ENCODE results near the gene DR1.
"Not testable (repeated sequence)": the region's sequence is repeated elsewhere in the genome, so short reads cannot be mapped to it uniquely, and the experiment has no call there.

DR1 gene

GRCh38 chr1:93344484-93344883 is 1.2 kb upstream of the DR1 start:
- DNase-seq: no peak

- no peak for DNase-seq
Measured at GRCh38 chr1:93344886-93345632, 648 bp upstream of the DR1 start.

DNA sequence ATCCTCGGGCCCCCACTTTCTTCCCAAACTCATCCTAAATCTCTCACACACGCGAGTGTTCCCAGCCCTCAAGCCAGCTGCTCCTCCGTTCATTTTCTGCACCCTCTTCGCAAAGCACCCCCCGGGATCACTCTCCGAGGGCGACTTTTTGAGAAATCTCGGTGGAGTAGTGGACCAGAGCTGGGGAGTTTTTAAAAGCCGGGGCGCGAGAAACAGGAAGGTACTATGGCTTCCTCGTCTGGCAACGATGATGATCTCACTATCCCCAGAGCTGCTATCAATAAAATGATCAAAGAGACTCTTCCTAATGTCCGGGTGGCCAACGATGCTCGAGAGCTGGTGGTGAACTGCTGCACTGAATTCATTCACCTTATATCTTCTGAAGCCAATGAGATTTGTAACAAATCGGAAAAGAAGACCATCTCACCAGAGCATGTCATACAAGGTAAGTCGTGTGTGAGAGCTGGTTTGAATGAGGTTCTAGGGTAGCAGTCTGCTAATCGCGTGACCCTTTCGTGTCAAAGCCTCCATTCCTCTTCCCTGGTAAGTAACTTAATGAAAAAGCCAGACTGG is 800 bp downstream of the DR1 start:
- no peak for DNase-seq

- no peak for DNase-seq
Measured at GRCh38 chr1:93347334-93347899, 1.7 kb downstream of the DR1 start.

DNA sequence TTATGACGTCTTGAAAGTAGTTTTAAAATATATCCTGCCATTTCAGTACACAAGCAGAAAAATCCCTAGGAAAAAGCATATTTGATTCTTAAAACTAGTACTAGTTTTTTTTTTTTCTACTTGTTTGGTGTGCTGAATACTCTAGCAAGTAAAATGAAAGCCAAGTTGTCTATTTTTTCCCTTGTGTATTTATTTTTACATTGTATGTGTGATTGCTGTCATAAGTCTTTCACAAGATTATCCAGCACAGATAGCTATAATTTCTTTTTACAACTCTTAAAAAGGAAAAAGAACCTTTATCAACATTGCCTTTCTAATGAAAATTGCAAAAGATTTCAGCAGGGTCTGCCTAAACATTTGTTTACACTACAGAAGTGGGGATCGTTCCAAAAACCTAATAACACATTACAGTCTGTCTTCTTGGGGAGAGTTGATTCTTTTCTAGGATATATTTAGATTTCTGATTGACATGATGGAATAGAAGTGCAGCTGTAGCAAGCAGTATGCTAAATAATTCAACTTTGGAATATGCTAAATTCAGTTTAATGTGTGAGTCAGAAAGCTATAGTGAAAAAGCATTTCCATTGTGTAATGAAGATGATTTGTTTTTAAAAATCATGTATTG is 2.5 kb downstream of the DR1 start:
- DNase-seq: peak; percentile 6

DNA sequence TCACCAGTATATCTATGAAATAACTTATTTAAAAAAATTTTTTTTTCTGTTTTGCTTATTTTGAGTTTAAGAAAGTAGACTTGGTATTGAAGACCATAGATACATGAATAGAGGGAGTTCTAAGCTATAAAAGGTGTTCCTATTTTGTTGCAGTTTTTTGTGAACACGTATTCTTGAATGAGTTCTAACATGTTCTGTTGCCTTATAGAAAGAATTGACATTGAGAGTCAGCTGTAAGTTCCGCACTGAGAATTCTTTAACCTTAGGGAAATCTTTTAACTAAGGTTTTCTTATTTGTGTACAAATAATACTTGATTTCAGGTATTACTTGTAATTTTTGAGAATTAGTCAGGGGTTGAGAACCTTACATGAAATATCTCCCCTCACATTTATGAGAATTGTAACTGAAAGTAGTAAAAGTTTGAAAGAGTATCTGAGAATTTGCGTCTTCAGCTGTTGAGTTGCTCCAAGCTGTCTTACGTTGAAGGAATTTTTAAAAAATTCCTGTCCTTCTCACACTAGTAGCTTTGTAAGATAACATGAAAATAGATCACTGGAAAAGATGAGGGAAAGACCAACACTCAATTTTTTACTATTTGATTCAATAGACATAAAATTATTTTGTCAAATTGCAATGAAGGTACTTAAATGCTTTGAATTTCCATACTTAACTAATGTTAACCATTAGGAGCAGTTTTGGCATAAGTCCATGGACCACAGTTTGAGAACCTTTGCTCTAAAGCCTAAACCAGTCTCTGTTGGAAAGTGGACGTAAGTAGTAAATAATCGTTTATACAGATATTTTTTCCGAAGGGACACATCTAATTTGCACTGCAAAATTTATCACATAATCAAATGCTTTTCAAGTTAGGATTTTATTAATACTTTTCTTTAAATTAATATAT is 3.8 kb downstream of the DR1 start:
- no peak for DNase-seq

GRCh38 chr1:93350322-93350721 is 4.6 kb downstream of the DR1 start:
- no peak for DNase-seq

- DNase-seq: no peak
Measured at GRCh38 chr1:93350875-93351274, 5.2 kb downstream of the DR1 start.

- DNase-seq: not testable (repeated sequence)
Measured at GRCh38 chr1:93351346-93351745, 5.6 kb downstream of the DR1 start.

DNA sequence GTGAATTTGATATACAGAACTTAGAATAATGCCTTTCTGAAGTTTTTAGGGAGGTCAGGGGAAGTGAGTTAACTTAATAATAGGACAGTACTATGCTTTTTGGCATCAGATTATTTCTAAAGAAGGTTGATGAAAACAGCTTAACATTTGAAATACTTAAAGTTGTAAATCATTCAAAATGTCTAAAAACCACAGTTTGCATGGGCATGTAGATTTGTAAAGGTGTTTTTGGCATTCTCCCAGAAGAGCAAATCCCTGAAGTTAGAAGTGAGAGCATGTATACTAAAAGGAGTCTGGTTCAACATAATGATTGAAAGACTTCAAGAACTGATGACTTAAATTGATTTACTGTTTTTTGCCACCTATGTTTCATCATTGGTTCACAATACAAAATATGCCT is 6.7 kb downstream of the DR1 start:
- DNase-seq: no peak

DNA sequence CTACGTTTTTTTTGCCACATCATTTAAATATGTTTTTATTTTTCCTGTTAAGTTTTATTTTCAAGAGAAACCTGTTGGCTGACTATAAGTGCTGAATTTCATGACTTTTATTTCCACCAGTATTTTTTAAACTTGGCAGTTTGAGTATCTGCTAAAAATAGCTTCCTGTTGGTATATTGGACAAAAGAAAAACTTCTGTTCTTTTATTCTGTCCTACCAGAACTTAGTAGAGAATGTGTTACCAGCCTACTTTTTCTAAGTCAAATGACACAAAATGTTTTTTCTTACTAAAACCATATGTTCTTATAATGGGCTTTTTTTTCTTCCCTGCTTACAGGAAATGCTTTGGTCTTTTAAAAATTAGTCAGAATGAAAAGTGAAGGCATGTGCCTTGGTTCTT is 7.6 kb downstream of the DR1 start:
- DNase-seq: no peak

DNA sequence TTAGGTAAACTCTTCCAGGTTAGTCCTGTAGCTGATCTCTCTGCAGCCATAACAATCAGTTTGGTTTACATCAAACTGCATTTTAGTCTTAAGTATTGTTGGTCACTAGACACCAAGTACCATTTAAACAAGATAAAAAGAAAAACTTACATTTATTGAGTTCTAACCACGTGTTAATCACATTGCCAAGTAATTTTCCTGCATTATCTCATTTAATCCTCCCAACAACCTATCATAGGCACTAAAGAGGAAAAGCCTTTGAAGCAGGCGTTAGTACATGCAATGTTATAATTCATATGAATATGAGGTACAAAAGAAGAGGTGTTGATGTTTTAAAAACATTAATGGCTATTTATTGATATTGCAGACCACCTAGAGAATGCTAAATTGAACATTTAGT is 9.0 kb downstream of the DR1 start:
- DNase-seq: no peak

DNA sequence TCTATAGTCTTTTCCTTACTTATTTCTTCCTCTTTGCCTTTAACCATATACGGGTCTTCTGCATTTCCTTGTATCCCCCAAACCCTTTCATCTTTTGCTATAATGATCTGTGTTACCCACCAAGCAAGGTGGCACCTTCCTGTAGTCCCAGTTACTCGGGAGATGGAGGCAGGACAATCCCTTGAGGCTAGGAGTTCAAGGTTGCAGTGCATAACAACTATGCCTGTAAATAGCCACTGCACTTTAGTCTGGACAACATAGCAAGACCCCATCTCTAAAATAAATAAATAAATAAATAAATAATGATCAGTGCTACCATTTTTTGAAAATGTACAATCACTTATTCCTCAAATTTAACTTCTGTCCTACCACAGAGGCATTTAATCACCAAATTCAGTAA is 11.5 kb downstream of the DR1 start:
- no peak for DNase-seq

DNA sequence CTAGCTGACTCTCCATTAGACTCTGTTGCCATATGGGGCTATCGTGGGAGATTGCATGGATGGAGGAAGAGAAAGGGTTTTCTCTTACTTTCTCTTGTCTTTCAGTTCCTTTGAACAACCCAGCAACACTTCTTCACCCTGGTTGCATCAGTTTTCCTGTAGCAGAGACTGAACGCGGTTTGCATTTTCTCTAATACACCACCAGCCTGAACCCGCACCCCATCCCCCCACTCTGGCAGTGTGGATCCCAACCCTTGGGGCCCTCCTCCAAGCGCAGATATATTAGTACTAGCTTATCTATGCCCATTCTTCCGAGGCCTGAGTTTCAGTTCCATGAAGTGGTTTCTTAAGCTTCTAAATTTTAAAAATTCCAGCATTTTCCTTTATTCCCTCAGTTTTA is 12.6 kb downstream of the DR1 start:
- DNase-seq: no peak

- no peak for DNase-seq
Measured at GRCh38 chr1:93360111-93360510, 14.4 kb downstream of the DR1 start.

DNA sequence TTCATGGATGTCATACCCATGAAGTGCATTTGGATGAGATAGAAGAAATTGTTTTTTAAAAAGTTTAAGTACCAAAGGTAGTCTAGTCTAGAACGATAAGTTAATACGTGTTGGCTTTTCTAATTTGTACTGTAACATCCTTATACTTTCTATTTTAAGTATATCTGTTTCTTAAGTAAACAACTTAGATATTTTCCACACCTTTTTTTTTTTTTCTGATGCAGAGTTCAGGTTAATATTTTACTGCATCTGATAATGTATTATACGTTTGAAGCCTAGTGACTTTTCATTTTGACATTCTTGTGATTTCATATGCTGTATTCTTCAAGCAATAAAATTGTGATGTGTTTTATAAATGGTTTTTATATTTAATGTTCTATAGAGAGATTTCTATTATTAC is 16.5 kb downstream of the DR1 start:
- DNase-seq: no peak

- no peak for DNase-seq
Measured at GRCh38 chr1:93365813-93366212, 20.1 kb downstream of the DR1 start.

- DNase-seq: no peak
Measured at GRCh38 chr1:93369734-93370133, 24.0 kb downstream of the DR1 start.

GRCh38 chr1:93374334-93375106 is 28.8 kb downstream of the DR1 start:
- DNase-seq: no peak

DNA sequence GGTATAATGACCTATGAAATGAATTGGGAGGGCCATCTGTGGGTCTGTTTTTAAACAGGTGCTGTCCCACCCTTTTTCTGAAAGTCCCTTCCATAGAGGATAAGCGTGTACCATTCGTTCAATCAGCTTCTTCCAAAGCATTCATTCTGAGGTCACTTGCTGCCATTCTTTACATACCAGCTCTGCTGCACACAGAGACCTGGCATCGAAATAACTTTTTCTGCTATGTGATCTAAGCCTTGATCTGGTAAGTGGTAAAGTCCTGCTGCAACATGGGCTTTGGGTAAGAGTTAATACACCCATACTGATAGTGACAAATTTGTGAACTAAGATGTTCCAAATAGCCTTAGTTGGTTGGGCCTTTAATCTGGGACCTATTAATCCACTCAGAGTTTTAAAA is 38.9 kb downstream of the DR1 start:
- no peak for DNase-seq

DNA sequence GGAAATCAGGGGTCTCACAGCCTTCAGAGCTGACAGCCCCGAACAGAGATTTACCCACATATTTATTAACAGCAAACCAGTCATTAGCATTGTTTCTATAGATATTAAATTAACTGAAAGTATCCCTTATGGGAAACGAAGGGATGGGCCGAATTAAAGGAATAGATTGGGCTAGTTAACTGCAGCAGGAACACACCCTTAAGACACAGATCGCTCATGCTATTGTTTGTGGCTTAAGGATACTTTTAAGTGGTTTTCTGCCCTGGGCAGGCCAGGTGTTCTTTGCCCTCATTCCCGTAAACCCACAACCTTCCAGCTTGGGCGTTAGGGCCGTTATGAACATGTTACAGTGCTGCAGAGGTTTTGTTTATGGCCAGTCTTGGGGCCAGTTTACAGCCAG is 40.6 kb downstream of the DR1 start:
- not testable (repeated sequence) for DNase-seq

DNA sequence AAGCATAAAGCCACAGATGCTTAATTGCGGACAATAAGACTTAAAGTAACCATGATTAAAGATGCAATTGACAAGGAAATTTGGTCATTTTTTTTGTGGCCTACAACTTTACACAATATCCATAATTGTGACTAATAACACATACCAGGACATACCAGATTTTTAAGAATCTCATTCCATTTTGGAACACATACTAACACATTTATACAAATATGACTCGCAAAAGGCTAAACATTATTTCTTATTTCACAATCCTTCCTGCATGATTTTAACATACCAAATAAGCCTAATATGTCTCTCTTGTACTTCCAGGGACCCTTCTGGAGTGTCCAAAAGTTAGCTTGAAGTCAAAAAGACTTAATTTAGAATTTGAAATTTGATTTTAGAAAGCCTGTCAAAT is 48.8 kb downstream of the DR1 start:
- DNase-seq: no peak

Measured in NCI-H1694 (cell line).